ENCODE data around the gene GUCA2A. TPM values are rescaled to one million over a fixed set of nuclear protein-coding genes. Genes with fewer than 3 reads are reported as not detected.

Gene GUCA2A
- total RNA-seq, 1 experiment from 2014 or later, result not detected

DNA sequence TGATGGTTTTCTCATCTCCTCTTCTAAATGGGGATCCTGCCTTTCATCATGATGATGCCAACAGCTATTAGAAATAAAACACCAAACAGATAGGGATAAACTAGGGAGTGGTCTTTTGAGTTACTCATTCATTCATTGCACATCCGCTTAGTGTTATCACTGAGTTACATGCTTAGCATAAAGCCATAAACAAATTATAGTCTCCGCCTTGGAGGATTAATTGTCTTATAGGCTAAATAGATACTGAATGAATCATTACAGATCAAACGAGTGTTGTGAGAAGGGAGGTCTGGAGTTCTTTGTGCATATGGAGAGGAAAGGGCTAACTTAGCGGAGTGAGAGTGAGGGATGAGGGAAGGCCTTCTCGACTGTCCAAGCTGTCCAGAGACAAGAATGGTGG, 31.2 kb downstream of the GUCA2A start:
- DNase-seq, result no peak
- H3K4me2 ChIP-seq, result no peak overlapping the region
- H3K4me3 ChIP-seq, result no peak overlapping the region
- no peaks in the 10 kb centered on the region for H3F3A ChIP-seq (ENCODE audit: insufficient read depth, low read depth)
- no peak for TF ChIP-seq EZH2 (IDR thresholded peaks at IDR 0.05; ENCODE audit: low read depth)
- no TSS peak for BruUV-seq (replicated peaks)
- no peaks in the 10 kb centered on the region for H3K79me2 ChIP-seq (ENCODE audit: low read depth)
- POLR2A ChIA-PET (ENCODE audit: unreplicated experiment), result no interaction called here
- intact Hi-C loops (cut with micrococcal nuclease; ENCODE audit: unreplicated experiment), result no loop called here
- no peaks in the 10 kb centered on the region for H3K9me2 ChIP-seq (ENCODE audit: insufficient read depth)
- H4K20me1 ChIP-seq (ENCODE audit: insufficient read depth), result no peaks in the 10 kb centered on the region
- CTCF ChIA-PET, result no interaction called here
- no peaks in the 10 kb centered on the region for H3K36me3 ChIP-seq (ENCODE audit: low read depth)
- H3K4me1 ChIP-seq (replicated peaks; ENCODE audit: insufficient read depth), result peaks cover 7% of the 10 kb centered on the region; the same call in 1 of the 2 replicates
- no peaks in the 10 kb centered on the region for H3K27me3 ChIP-seq (ENCODE audit: insufficient read depth, low read depth)
- no peaks in the 10 kb centered on the region for H3K9me3 ChIP-seq (ENCODE audit: insufficient read depth, low read depth)
- H3K27ac ChIP-seq, result no peak overlapping the region
- no peak overlapping the region for H2AFZ ChIP-seq

DNA sequence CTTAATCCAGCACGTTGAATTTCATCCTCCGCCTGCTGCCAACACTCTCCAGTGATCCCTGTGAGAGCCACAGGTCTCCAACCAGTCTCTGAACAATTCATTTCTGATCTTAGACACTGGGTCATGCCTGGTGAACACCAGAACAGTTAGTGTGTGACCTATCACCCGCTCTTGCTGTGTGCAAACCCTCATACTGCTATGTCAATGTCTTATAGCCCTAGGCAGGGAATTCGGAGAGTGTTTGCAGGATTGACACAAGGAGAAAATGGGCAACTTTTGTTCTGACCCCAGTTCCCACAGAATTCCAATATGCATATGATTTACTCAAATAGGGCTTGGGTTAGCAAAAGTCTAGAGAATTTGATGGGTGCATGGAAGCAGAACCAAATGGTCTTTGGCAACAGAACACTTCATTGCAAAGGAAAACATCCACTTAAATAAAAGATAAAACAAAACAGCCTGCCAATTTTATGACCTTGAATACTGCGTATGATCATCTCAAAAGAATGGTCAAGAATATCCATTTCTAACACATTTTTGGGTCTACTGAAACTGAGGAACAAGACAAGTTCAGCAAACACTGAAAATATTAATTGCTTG, 34.4 kb downstream of the GUCA2A start:
- H2AFZ ChIP-seq, result no peak overlapping the region
- DNase-seq, result no peak
- H3K27ac ChIP-seq, result no peak overlapping the region
- no peak for TF ChIP-seq EZH2 (IDR thresholded peaks at IDR 0.05; ENCODE audit: low read depth)
- TF ChIP-seq, protein P1, sequence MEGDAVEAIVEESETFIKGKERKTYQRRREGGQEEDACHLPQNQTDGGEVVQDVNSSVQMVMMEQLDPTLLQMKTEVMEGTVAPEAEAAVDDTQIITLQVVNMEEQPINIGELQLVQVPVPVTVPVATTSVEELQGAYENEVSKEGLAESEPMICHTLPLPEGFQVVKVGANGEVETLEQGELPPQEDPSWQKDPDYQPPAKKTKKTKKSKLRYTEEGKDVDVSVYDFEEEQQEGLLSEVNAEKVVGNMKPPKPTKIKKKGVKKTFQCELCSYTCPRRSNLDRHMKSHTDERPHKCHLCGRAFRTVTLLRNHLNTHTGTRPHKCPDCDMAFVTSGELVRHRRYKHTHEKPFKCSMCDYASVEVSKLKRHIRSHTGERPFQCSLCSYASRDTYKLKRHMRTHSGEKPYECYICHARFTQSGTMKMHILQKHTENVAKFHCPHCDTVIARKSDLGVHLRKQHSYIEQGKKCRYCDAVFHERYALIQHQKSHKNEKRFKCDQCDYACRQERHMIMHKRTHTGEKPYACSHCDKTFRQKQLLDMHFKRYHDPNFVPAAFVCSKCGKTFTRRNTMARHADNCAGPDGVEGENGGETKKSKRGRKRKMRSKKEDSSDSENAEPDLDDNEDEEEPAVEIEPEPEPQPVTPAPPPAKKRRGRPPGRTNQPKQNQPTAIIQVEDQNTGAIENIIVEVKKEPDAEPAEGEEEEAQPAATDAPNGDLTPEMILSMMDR (conservative IDR thresholded peaks at IDR 0.05), result no peak
- H3K4me3 ChIP-seq, result no peak overlapping the region
- H3K36me3 ChIP-seq (ENCODE audit: low read depth), result no peaks in the 10 kb centered on the region
- no peaks in the 10 kb centered on the region for H3K9me3 ChIP-seq (ENCODE audit: insufficient read depth, low read depth)
- H3K4me1 ChIP-seq (replicated peaks; ENCODE audit: insufficient read depth), result no peaks in the 10 kb centered on the region
- ChIA-PET POLR2A (ENCODE audit: unreplicated experiment) (no interaction called here), CTCF (interaction anchor here (0.6 kb wide), 1 partner anchor 199 kb away, joined by 4 read pairs; no protein-coding TSS in a partner anchor)
- no peaks in the 10 kb centered on the region for H3F3A ChIP-seq (ENCODE audit: insufficient read depth, low read depth)
- no peak overlapping the region for H3K4me2 ChIP-seq
- no peaks in the 10 kb centered on the region for H3K27me3 ChIP-seq (ENCODE audit: insufficient read depth, low read depth)
- no peaks in the 10 kb centered on the region for H3K9me2 ChIP-seq (ENCODE audit: insufficient read depth)
- no TSS peak for BruUV-seq (replicated peaks)
- H3K79me2 ChIP-seq (ENCODE audit: low read depth), result no peaks in the 10 kb centered on the region
- intact Hi-C loops (cut with micrococcal nuclease; ENCODE audit: unreplicated experiment), result no loop called here
- H4K20me1 ChIP-seq (ENCODE audit: insufficient read depth), result no peaks in the 10 kb centered on the region

DNA sequence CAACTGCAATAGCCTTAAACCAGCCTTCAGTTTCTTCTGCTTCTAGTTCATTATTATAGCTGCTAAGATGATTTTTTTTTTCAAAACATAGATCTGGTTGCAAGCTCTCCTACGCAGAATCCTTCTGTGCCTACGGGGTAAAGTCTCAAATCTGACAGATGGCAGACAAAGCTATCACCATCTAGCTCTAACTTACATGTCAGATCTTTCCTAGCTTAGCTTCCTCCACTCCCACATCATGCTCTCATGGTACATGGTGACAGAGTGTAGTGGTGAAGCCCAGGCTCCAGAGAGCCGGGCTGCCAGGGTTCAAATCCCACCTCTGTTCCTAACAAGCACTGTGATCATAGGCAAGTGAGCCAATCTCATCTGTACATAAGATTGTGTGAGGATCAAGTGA, 35.6 kb downstream of the GUCA2A start:
- no peak for TF ChIP-seq EZH2 (IDR thresholded peaks at IDR 0.05; ENCODE audit: low read depth)
- TF ChIP-seq, protein P1 (conservative IDR thresholded peaks at IDR 0.05), result no peak
- DNase-seq, result no peak
- H3F3A ChIP-seq (ENCODE audit: insufficient read depth, low read depth), result no peaks in the 10 kb centered on the region
- no peak overlapping the region for H3K27ac ChIP-seq
- no peaks in the 10 kb centered on the region for H3K27me3 ChIP-seq (ENCODE audit: insufficient read depth, low read depth)
- no peak overlapping the region for H3K4me2 ChIP-seq
- H3K4me3 ChIP-seq, result no peak overlapping the region
- CTCF ChIA-PET, result no interaction called here
- H3K36me3 ChIP-seq (ENCODE audit: low read depth), result no peaks in the 10 kb centered on the region
- no peaks in the 10 kb centered on the region for H3K79me2 ChIP-seq (ENCODE audit: low read depth)
- POLR2A ChIA-PET (ENCODE audit: unreplicated experiment), result no interaction called here
- H2AFZ ChIP-seq, result no peak overlapping the region
- no peaks in the 10 kb centered on the region for H3K4me1 ChIP-seq (replicated peaks; ENCODE audit: insufficient read depth)
- intact Hi-C loops (cut with micrococcal nuclease; ENCODE audit: unreplicated experiment), result no loop called here
- H4K20me1 ChIP-seq (ENCODE audit: insufficient read depth), result no peaks in the 10 kb centered on the region
- no peaks in the 10 kb centered on the region for H3K9me3 ChIP-seq (ENCODE audit: insufficient read depth, low read depth)
- no peaks in the 10 kb centered on the region for H3K9me2 ChIP-seq (ENCODE audit: insufficient read depth)
- no TSS peak for BruUV-seq (replicated peaks)

DNA sequence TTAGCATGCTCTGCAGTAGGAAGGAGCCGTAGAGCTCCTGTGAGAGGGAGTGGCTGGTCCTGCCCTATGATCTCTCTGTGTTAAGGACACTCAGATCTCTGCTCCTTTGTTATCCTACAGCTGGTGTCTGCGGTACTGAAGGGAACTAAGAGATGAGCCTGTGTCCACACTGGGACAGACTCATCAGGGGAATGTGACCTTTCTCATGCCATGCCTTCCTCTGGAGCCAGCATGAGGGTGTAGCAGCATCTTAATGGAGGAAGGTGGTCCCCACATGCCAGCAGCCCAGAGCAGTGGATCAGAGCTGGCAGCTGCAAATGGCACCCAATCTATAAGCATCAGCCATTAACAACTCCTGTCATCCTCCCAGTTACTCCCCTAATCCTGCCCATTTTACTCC, 36.0 kb downstream of the GUCA2A start:
- intact Hi-C loops (cut with micrococcal nuclease; ENCODE audit: unreplicated experiment), result no loop called here
- TF ChIP-seq EZH2 (IDR thresholded peaks at IDR 0.05; ENCODE audit: low read depth), result no peak
- Histone ChIP-seq H3K4me1 (replicated peaks; ENCODE audit: insufficient read depth) (no peaks in the 10 kb centered on the region), H3K79me2 (ENCODE audit: low read depth) (no peaks in the 10 kb centered on the region), H3K36me3 (ENCODE audit: low read depth) (no peaks in the 10 kb centered on the region), H3F3A (ENCODE audit: insufficient read depth, low read depth) (no peaks in the 10 kb centered on the region), H3K4me2 (no peak overlapping the region), H3K4me3 (no peak overlapping the region), H3K9me2 (ENCODE audit: insufficient read depth) (no peaks in the 10 kb centered on the region), H4K20me1 (ENCODE audit: insufficient read depth) (no peaks in the 10 kb centered on the region), H3K9me3 (ENCODE audit: insufficient read depth, low read depth) (no peaks in the 10 kb centered on the region), H3K27ac (no peak overlapping the region), H2AFZ (no peak overlapping the region), H3K27me3 (ENCODE audit: insufficient read depth, low read depth) (no peaks in the 10 kb centered on the region)
- no TSS peak for BruUV-seq (replicated peaks)
- ChIA-PET CTCF (no interaction called here), POLR2A (ENCODE audit: unreplicated experiment) (no interaction called here)
- DNase-seq, result no peak

All from PC-9 (cell line).